ENCODE measurements around the gene HERC3. TPM values are rescaled to one million over a fixed set of nuclear protein-coding genes. Genes with fewer than 3 reads are reported as not detected.

HERC3 gene
- total and polyA plus RNA-seq, 4 experiments from 2014 or later: 39.9 to 97.1 (median 70.2) TPM

- Histone ChIP-seq H3K9me3 (ENCODE audit: control insufficient read depth in 1 of 2, low read length in 2 of 2) (no peaks in the 10 kb centered on the region), H3K4me1 (ENCODE audit: insufficient read depth, low read length) (no peaks in the 10 kb centered on the region), H3K36me3 (ENCODE audit: insufficient read depth, low read length) (no peaks in the 10 kb centered on the region), H3K27ac (ENCODE audit: low read depth, low read length) (no peak overlapping the region), H3K4me3 (ENCODE audit: low read length in 2 of 2) (no peak overlapping the region), H3K27me3 (ENCODE audit: insufficient read depth, low read length) (no peaks in the 10 kb centered on the region)
- no peak overlapping the region for H3K4me3 Mint-ChIP-seq
- no peak for DNase-seq
- H3K36me3 Mint-ChIP-seq: peaks cover 2 to 17% of the 10 kb centered on the region in 2 donors
- intact Hi-C loops (cut with micrococcal nuclease): no loop called here
- no peaks in the 10 kb centered on the region for H3K9me3 Mint-ChIP-seq
- H3K27me3 Mint-ChIP-seq: no peaks in the 10 kb centered on the region
- ChIA-PET POLR2A (ENCODE audit: partially characterized antibody) (no interaction called here), CTCF (ENCODE audit: partially characterized antibody) (no interaction called here)
- H3K4me1 Mint-ChIP-seq: no peaks in the 10 kb centered on the region
- H3K27ac Mint-ChIP-seq: no peak overlapping the region
Measured at GRCh38 chr4:88755454-88755853, 163.2 kb downstream of the HERC3 start.

DNA sequence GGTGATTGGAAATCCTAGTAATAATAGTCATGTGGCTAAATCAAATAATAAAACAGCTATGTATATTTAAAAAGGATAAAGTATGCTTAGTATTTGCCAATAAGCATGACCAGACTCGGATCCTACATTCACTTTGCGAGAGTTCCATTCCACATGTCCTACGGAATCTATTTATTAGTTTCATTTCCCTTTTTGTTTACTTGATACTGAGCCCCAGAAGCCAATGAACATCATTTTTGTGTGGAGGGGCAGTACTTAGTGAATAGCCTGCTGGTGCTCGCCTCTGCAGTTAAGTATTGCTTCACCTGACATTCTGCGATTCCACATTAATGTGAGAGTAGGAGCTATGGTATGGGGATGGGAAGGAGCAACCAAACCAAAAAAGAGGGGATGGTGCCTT, 163.9 kb downstream of the HERC3 start:
- H3K4me1 Mint-ChIP-seq: no peaks in the 10 kb centered on the region
- intact Hi-C loops (cut with micrococcal nuclease): no loop called here

DNA sequence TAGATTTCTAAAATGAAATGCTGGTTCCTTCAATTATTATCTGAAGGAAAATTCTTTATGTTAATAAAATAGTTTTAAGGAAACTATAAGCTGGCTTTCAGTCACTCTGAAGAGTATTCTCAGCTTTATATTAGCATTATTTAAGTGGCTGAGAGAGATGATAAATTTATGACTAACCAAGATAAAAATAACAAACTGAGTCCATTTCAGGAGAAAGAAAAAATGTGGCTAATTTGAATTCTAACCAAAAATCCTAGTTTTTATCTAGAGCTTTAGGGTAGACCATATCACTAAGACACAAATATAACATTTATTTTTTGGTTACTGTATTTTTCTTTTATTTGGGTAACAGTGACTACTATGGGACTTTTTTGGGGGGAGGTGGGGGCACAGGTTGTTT, 164.8 kb downstream of the HERC3 start:
- POLR2A ChIA-PET (ENCODE audit: partially characterized antibody): no interaction called here

More for the DNA sequence above, 163.9 kb downstream of the HERC3 start:
- no peak overlapping the region for H3K27ac ChIP-seq (ENCODE audit: low read depth, low read length)
- ChIA-PET POLR2A (ENCODE audit: partially characterized antibody) (no interaction called here), CTCF (ENCODE audit: partially characterized antibody) (interaction anchor here (1.2 kb wide), 1 partner anchor 217 kb away, joined by 4 read pairs; no protein-coding TSS in a partner anchor)
- no peaks in the 10 kb centered on the region for H3K9me3 Mint-ChIP-seq
- DNase-seq: no peak
- H3K36me3 Mint-ChIP-seq: peaks cover 2 to 13% of the 10 kb centered on the region in 2 donors
- no peaks in the 10 kb centered on the region for H3K27me3 ChIP-seq (ENCODE audit: insufficient read depth, low read length)
- H3K4me1 ChIP-seq (ENCODE audit: insufficient read depth, low read length): no peaks in the 10 kb centered on the region
- no peak overlapping the region for H3K4me3 Mint-ChIP-seq
- no peak overlapping the region for H3K4me3 ChIP-seq (ENCODE audit: low read length in 2 of 2)
- no peaks in the 10 kb centered on the region for H3K9me3 ChIP-seq (ENCODE audit: control insufficient read depth in 1 of 2, low read length in 2 of 2)
- H3K36me3 ChIP-seq (ENCODE audit: insufficient read depth, low read length): no peaks in the 10 kb centered on the region
- peak overlapping the region in 1 of 7 donors; percentile 19 for H3K27ac Mint-ChIP-seq
- no peaks in the 10 kb centered on the region for H3K27me3 Mint-ChIP-seq

GRCh38 chr4:88757776-88758175, 165.5 kb downstream of the HERC3 start:
- POLR2A ChIA-PET (ENCODE audit: partially characterized antibody): no interaction called here

More for the DNA sequence above, 164.8 kb downstream of the HERC3 start:
- H3K27me3 Mint-ChIP-seq: no peaks in the 10 kb centered on the region
- Histone ChIP-seq H3K4me3 (ENCODE audit: low read length in 2 of 2) (no peak overlapping the region), H3K4me1 (ENCODE audit: insufficient read depth, low read length) (no peaks in the 10 kb centered on the region), H3K9me3 (ENCODE audit: control insufficient read depth in 1 of 2, low read length in 2 of 2) (no peaks in the 10 kb centered on the region), H3K27me3 (ENCODE audit: insufficient read depth, low read length) (no peaks in the 10 kb centered on the region), H3K27ac (ENCODE audit: low read depth, low read length) (no peak overlapping the region), H3K36me3 (ENCODE audit: insufficient read depth, low read length) (no peaks in the 10 kb centered on the region)
- H3K4me3 Mint-ChIP-seq: no peak overlapping the region
- no peak for DNase-seq
- no peak overlapping the region for H3K27ac Mint-ChIP-seq
- H3K4me1 Mint-ChIP-seq: no peaks in the 10 kb centered on the region
- CTCF ChIA-PET (ENCODE audit: partially characterized antibody): interaction anchor here (0.9 to 1.2 kb wide), 2 partner anchors 29 to 218 kb away, joined by 3 to 4 read pairs; no protein-coding TSS in a partner anchor
- no peaks in the 10 kb centered on the region for H3K9me3 Mint-ChIP-seq
- H3K36me3 Mint-ChIP-seq: peaks cover 2 to 4% of the 10 kb centered on the region in 2 donors
- intact Hi-C loops (cut with micrococcal nuclease): no loop called here

More at GRCh38 chr4:88757776-88758175, 165.5 kb downstream of the HERC3 start:
- Mint-ChIP-seq H3K4me1 (no peaks in the 10 kb centered on the region), H3K4me3 (no peak overlapping the region), H3K36me3 (peaks cover 2 to 3% of the 10 kb centered on the region in 2 donors), H3K27ac (no peak overlapping the region), H3K27me3 (no peaks in the 10 kb centered on the region), H3K9me3 (no peaks in the 10 kb centered on the region)
- H3K27ac ChIP-seq (ENCODE audit: low read depth, low read length): no peak overlapping the region
- no peaks in the 10 kb centered on the region for H3K36me3 ChIP-seq (ENCODE audit: insufficient read depth, low read length)
- no peaks in the 10 kb centered on the region for H3K9me3 ChIP-seq (ENCODE audit: control insufficient read depth in 1 of 2, low read length in 2 of 2)
- no peaks in the 10 kb centered on the region for H3K4me1 ChIP-seq (ENCODE audit: insufficient read depth, low read length)
- no peak overlapping the region for H3K4me3 ChIP-seq (ENCODE audit: low read length in 2 of 2)
- intact Hi-C loops (cut with micrococcal nuclease): no loop called here
- no peaks in the 10 kb centered on the region for H3K27me3 ChIP-seq (ENCODE audit: insufficient read depth, low read length)
- CTCF ChIA-PET (ENCODE audit: partially characterized antibody): interaction anchor here (0.9 kb wide), 1 partner anchor 30 kb away, joined by 3 read pairs; no protein-coding TSS in a partner anchor
- DNase-seq: no peak

Other genes with a start within 250 kb of the HERC3 start
- gene HERC6, start 213.6 kb upstream of the HERC3 start, total RNA-seq: 10 to 100 TPM; 26.8 to 29.5 TPM
- 10 to 100 TPM; 28.4 to 32.0 TPM for gene HERC6, start 213.6 kb upstream of the HERC3 start, polyA plus RNA-seq
- 10 to 100 TPM; 18.6 to 22.1 TPM for gene HERC5, start 135.4 kb upstream of the HERC3 start, total RNA-seq
- gene HERC5, start 135.4 kb upstream of the HERC3 start, polyA plus RNA-seq: 10 to 100 TPM; 14.4 to 17.7 TPM
- 10 to 100 TPM; 54.5 to 60.4 TPM for gene PYURF, start 68.7 kb upstream of the HERC3 start, total RNA-seq
- 100 to 1,000 TPM; 260 to 446 TPM for gene PYURF, start 68.7 kb upstream of the HERC3 start, polyA plus RNA-seq
- gene NAP1L5, start 105.3 kb downstream of the HERC3 start, total RNA-seq: 1 to 10 TPM; 1.2 to 1.6 TPM
- 1 to 10 TPM; 3.4 to 3.9 TPM for gene NAP1L5, start 105.3 kb downstream of the HERC3 start, polyA plus RNA-seq

Measured in CD4-positive, alpha-beta memory T cell (primary cell).